Kidney (tissue), 14 donors: Measurements from ENCODE around the gene FBXW2. TPM values are rescaled to one million over a fixed set of nuclear protein-coding genes. Genes with fewer than 3 reads are reported as not detected.

Source experiments
- DNase-seq, 5 donors: peaks; one replicate each; pipeline ENCODE4 v3.0.0-alpha.2; 2013 to 2020
- FAIRE-seq: peaks from 2 replicates; lab custom pipeline; 2012; peaks lifted over from hg19 to GRCh38; lab: Jason Lieb, UNC
- H3K27ac ChIP-seq, 2 donors: one replicate each; pipeline ENCODE4 v1.7.0; 2013; ENCODE audit warnings: low read depth in 2 of 2, low read length in 2 of 2, inconsistent platforms in 1 of 2
- H3K27me3 ChIP-seq: one replicate; pipeline ENCODE4 v1.7.1; 2013; ENCODE audit warnings: low read length, inconsistent platforms; ENCODE audit not compliant: control insufficient read depth, insufficient read depth
- H3K36me3 ChIP-seq, 3 donors: one replicate each; pipeline versions ENCODE4 v1.7.0 to v1.7.1; 2013; ENCODE audit warnings: low read length in 3 of 3, control low read depth in 1 of 3, inconsistent platforms in 1 of 3; ENCODE audit not compliant: insufficient read depth in 3 of 3, control insufficient read depth in 2 of 3
- H3K4me1 ChIP-seq, 3 donors: one replicate each; pipeline versions ENCODE4 v1.7.0 to v1.7.1; 2013; ENCODE audit warnings: low read length in 3 of 3, inconsistent platforms in 1 of 3, low read depth in 1 of 3; ENCODE audit not compliant: control insufficient read depth in 2 of 3, insufficient read depth in 2 of 3
- H3K4me3 ChIP-seq, 3 donors: one replicate each; pipeline versions ENCODE4 v1.7.0 to v1.8.1; 2013; ENCODE audit warnings: low read length in 3 of 3, control low read depth in 1 of 3, inconsistent platforms in 1 of 3
- H3K9ac ChIP-seq, 3 donors: one replicate each; pipeline versions ENCODE4 v1.7.0 to v1.7.1; 2013; ENCODE audit warnings: low read length in 3 of 3, control low read depth in 1 of 3, inconsistent platforms in 1 of 3
- H3K9me3 ChIP-seq, 3 donors: one replicate each; pipeline versions ENCODE4 v1.7.0 to v1.7.1; 2013; ENCODE audit warnings: low read length in 3 of 3, control low read depth in 1 of 3, inconsistent platforms in 1 of 3; ENCODE audit not compliant: control insufficient read depth in 2 of 3, insufficient read depth in 1 of 3
- CTCF ChIP-seq: IDR thresholded peaks from 3 replicates; pipeline ENCODE4 v1.5.1; 2012; ENCODE audit warnings: mild to moderate bottlenecking, moderate library complexity, borderline replicate concordance; ENCODE audit not compliant: insufficient read depth; ENCODE audit errors: extremely low read depth
- intact Hi-C: fragments of 100-400 bp; cut with DNase I; formaldehyde crosslinking; loops from one replicate; pipeline ENCODE4 v1.11.1; 2022
- polyA plus RNA-seq: library from polyadenylated mRNA; stranded (reverse); fragments of 350-450 nt; fragmentation: Illumina TruSeq; extraction: RNeasy Lipid Tissue Mini Kit (QIAGEN cat#74804); gene quantifications from one replicate; pipeline ENCODE4 v1.2.3, GENCODE V29; 2014; ENCODE audit warnings: low read depth, low replicate concordance; ENCODE audit not compliant: insufficient read depth
- total RNA-seq: library from RNA; stranded (reverse); fragmentation: NEBNext Ultra II Directional; extraction: Animal tissue kit (Norgen Biotek cat#: 25700); gene quantifications from one replicate; pipeline ENCODE4 v1.2.1, GENCODE V29; 2021
- donor health status: control.
- donor health status: control.
- donor health status: control.
- donor health status: control.
- donor health status: control.
- donor health status: DM: yes; HTN: yes; CAD: no.
- donor health status: Normal renal cell carcinoma (clear cell type).

Gene FBXW2
- total and polyA plus RNA-seq, 2 donors from 2014 or later: 13.8 to 67.8 TPM

- Histone ChIP-seq H3K36me3 (peaks cover 0 to under 1% (median 0%) of the 10 kb centered on the region in 3 donors), H3K4me3 (no peak overlapping the region), H3K27me3 (no peaks in the 10 kb centered on the region), H3K9me3 (no peaks in the 10 kb centered on the region), H3K27ac (no peak overlapping the region), H3K4me1 (peaks cover 0 to 11% (median 10%) of the 10 kb centered on the region in 3 donors), H3K9ac (no peak overlapping the region)
- no peak for FAIRE-seq
- DNase-seq: no peak
- no peak for TF ChIP-seq CTCF
- intact Hi-C loops: no loop called here
Observed at GRCh38 chr9:120837921-120838320, 44.7 kb upstream of the FBXW2 start.

GRCh38 chr9:120833325-120833724 is 40.1 kb upstream of the FBXW2 start:
- no peak for TF ChIP-seq CTCF
- Histone ChIP-seq H3K27me3 (no peaks in the 10 kb centered on the region), H3K9me3 (no peaks in the 10 kb centered on the region), H3K4me1 (no peaks in the 10 kb centered on the region), H3K9ac (no peak overlapping the region), H3K4me3 (no peak overlapping the region), H3K27ac (no peak overlapping the region), H3K36me3 (peaks cover 2 to 21% (median 18%) of the 10 kb centered on the region in 3 donors)
- FAIRE-seq: no peak
- DNase-seq: no peak
- intact Hi-C loops: no loop called here

GRCh38 chr9:120832807-120833206 is 39.6 kb upstream of the FBXW2 start:
- no peak overlapping the region for H3K27ac ChIP-seq
- no peak for FAIRE-seq

More at GRCh38 chr9:120832807-120833206, 39.6 kb upstream of the FBXW2 start:
- peaks cover 2 to 21% (median 18%) of the 10 kb centered on the region in 3 donors for H3K36me3 ChIP-seq
- H3K9ac ChIP-seq: no peak overlapping the region
- no peak overlapping the region for H3K4me3 ChIP-seq
- H3K4me1 ChIP-seq: no peaks in the 10 kb centered on the region
- TF ChIP-seq CTCF: no peak
- intact Hi-C loops: no loop called here
- H3K9me3 ChIP-seq: no peaks in the 10 kb centered on the region
- H3K27me3 ChIP-seq: no peaks in the 10 kb centered on the region
- DNase-seq: no peak
